Measurements from ENCODE around the gene DEF6. TPM values are rescaled to one million over a fixed set of nuclear protein-coding genes. Genes with fewer than 3 reads are reported as not detected.

The DEF6 gene
- total RNA-seq, 1 experiment from 2014 or later, result 5.7 TPM

DNA sequence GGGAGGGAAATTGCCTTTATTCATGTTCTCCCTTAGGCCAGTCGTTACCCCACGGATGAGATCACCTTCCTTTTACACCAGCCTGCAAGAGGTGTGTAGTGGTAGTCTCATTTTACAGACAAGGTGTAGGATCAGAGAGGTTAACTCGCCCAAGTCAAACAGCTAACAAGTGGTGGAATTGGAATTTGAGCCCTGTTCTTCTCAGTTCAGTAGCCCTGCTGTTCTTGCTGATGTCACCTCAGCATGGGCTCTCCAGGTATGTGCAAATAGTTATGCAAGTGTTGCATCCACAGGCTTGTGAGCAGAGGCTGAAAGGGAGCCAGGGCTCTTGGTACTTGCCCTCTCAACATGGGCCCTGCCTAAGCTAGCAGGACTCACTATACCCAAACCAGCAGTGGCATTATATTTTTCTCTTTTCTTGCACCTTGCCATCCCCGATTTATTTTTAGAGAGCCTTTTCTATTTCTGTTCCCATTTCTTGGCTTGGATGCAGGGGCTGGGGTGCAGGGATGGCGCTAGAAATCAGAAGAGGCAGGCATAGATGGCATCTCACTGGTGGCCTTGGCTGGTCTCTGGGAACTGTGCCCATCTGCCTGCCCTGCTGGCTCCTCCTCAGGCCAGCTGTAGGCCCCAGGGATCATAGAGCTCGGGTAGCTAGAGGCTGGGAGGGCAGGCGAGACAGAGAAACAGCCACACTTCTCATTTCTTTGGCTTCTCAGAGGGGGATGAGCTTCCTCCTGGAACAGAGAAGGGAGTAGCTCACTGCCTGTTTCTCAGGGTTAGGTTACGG, 62.9 kb downstream of the DEF6 start:
- no TSS peak for BruUV-seq (replicated peaks)
- Histone ChIP-seq H3K27me3 (replicated peaks; ENCODE audit: control insufficient read depth, insufficient read depth, low read length) (no peaks in the 10 kb centered on the region), H3K9me3 (no peaks in the 10 kb centered on the region), H3K4me1 (peaks cover 12% of the 10 kb centered on the region; the same call in 1 of the 2 replicates), H3K36me3 (ENCODE audit: control insufficient read depth, insufficient read depth, low read length) (no peaks in the 10 kb centered on the region), H3K4me3 (ENCODE audit: low read depth, low read length) (no peak overlapping the region)
- TF ChIP-seq CTCF (IDR thresholded peaks at IDR 0.05; ENCODE audit: insufficient read depth in 1 of 2, low read depth in 1 of 2, low read length in 1 of 2, severe bottlenecking in 1 of 2, unreplicated experiment in 1 of 2), result no peak
- peak; percentile 51 to 68 for DNase-seq
- Mint-ChIP-seq H3K4me3 (ENCODE audit: unreplicated experiment) (no peak overlapping the region), H3K27me3 (ENCODE audit: insufficient read depth, unreplicated experiment) (no peaks in the 10 kb centered on the region), H3K4me1 (ENCODE audit: low read depth, unreplicated experiment) (peaks cover 8% of the 10 kb centered on the region), H3K27ac (ENCODE audit: unreplicated experiment) (no peak overlapping the region), H3K36me3 (ENCODE audit: insufficient read depth, unreplicated experiment) (peaks cover 6% of the 10 kb centered on the region), H3K9me3 (ENCODE audit: unreplicated experiment) (no peaks in the 10 kb centered on the region)
- intact Hi-C loops (cut with micrococcal nuclease; ENCODE audit: unreplicated experiment), result loop anchor here (1.0 to 2.0 kb wide), 3 partner anchors 42 to 55 kb away; no protein-coding TSS in a partner anchor
- ChIA-PET POLR2A (no interaction called here), CTCF (interaction anchor here (1.0 kb wide), 1 partner anchor 54 kb away, joined by 3 read pairs; no protein-coding TSS in a partner anchor)

DNA sequence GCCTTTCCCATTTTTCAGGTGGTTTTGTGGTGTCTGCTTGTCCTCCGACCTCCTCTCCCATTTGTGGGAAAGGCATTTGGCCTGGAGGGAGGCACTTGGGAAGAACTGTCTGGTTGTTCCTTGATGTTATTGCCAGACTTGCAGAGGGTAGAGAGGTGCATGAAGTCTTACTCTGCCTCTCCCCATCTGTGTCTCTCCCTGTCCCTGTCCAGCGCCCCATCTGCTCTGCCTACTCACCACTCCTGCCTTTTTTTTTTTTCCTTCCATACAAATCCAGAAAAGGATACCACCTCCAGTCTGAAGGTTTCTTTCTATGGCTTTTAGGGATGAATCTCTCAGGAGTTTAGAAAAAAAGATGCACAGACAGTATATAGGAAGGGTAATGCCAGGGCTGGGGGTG, 64.6 kb downstream of the DEF6 start:
- Histone ChIP-seq H3K4me1 (peaks cover 12% of the 10 kb centered on the region; the same call in 1 of the 2 replicates), H3K4me3 (ENCODE audit: low read depth, low read length) (no peak overlapping the region), H3K36me3 (ENCODE audit: control insufficient read depth, insufficient read depth, low read length) (no peaks in the 10 kb centered on the region), H3K27me3 (replicated peaks; ENCODE audit: control insufficient read depth, insufficient read depth, low read length) (no peaks in the 10 kb centered on the region), H3K9me3 (no peaks in the 10 kb centered on the region)
- TF ChIP-seq CTCF (IDR thresholded peaks at IDR 0.05; ENCODE audit: insufficient read depth in 1 of 2, low read depth in 1 of 2, low read length in 1 of 2, severe bottlenecking in 1 of 2, unreplicated experiment in 1 of 2), result no peak
- no peaks in the 10 kb centered on the region for H3K27me3 Mint-ChIP-seq (ENCODE audit: insufficient read depth, unreplicated experiment)
- no peak overlapping the region for H3K27ac Mint-ChIP-seq (ENCODE audit: unreplicated experiment)
- BruUV-seq (replicated peaks), result no TSS peak
- H3K4me3 Mint-ChIP-seq (ENCODE audit: unreplicated experiment), result no peak overlapping the region
- no peak for DNase-seq
- ChIA-PET POLR2A (no interaction called here), CTCF (no interaction called here)
- H3K36me3 Mint-ChIP-seq (ENCODE audit: insufficient read depth, unreplicated experiment), result peaks cover 6% of the 10 kb centered on the region
- intact Hi-C loops (cut with micrococcal nuclease; ENCODE audit: unreplicated experiment), result no loop called here
- H3K4me1 Mint-ChIP-seq (ENCODE audit: low read depth, unreplicated experiment), result peaks cover 8% of the 10 kb centered on the region
- no peaks in the 10 kb centered on the region for H3K9me3 Mint-ChIP-seq (ENCODE audit: unreplicated experiment)

GRCh38 chr6:35363293-35363750, 65.7 kb downstream of the DEF6 start:
- H3K27ac Mint-ChIP-seq (ENCODE audit: unreplicated experiment), result no peak overlapping the region
- H3K4me1 ChIP-seq, result peaks cover 17% of the 10 kb centered on the region
- H3K9me3 Mint-ChIP-seq (ENCODE audit: unreplicated experiment), result no peaks in the 10 kb centered on the region

More at GRCh38 chr6:35363293-35363750, 65.7 kb downstream of the DEF6 start:
- Mint-ChIP-seq H3K4me1 (ENCODE audit: low read depth, unreplicated experiment) (peaks cover 8% of the 10 kb centered on the region), H3K4me3 (ENCODE audit: unreplicated experiment) (no peak overlapping the region), H3K27me3 (ENCODE audit: insufficient read depth, unreplicated experiment) (no peaks in the 10 kb centered on the region), H3K36me3 (ENCODE audit: insufficient read depth, unreplicated experiment) (no peaks in the 10 kb centered on the region)
- CTCF ChIA-PET, result no interaction called here
- BruUV-seq (replicated peaks), result no TSS peak
- Histone ChIP-seq H3K36me3 (ENCODE audit: control insufficient read depth, insufficient read depth, low read length) (no peaks in the 10 kb centered on the region), H3K4me3 (ENCODE audit: low read depth, low read length) (no peak overlapping the region), H3K27me3 (replicated peaks; ENCODE audit: control insufficient read depth, insufficient read depth, low read length) (no peaks in the 10 kb centered on the region), H3K9me3 (no peaks in the 10 kb centered on the region)
- POLR2A ChIA-PET, result no interaction called here
- no peak for TF ChIP-seq CTCF (IDR thresholded peaks at IDR 0.05; ENCODE audit: insufficient read depth in 1 of 2, low read depth in 1 of 2, low read length in 1 of 2, severe bottlenecking in 1 of 2, unreplicated experiment in 1 of 2)
- intact Hi-C loops (cut with micrococcal nuclease; ENCODE audit: unreplicated experiment), result no loop called here
- DNase-seq, result no peak
